ENCODE data around the gene CCT7.

- TF ChIP-seq CTCF (IDR thresholded peaks at IDR 0.05; ENCODE audit: insufficient read depth, low read length, poor library complexity, severe bottlenecking), result no peak
- no peak for TF ChIP-seq EZH2phosphoT487 (conservative IDR thresholded peaks at IDR 0.05; ENCODE audit: low read length)
These were observed 47.1 kb downstream of the CCT7 start for GRCh38 chr2:73281244-73281643.

All from SU-DHL-6 (cell line).